Measurements from ENCODE around the gene GRIA1. TPM values are rescaled to one million over a fixed set of nuclear protein-coding genes. Genes with fewer than 3 reads are reported as not detected.

Gene GRIA1
- polyA plus RNA-seq, 2 donors = 0.01 TPM; not detected in 1

GRCh38 chr5:153629027-153629895 is 138.8 kb downstream of the GRIA1 start:
- Histone ChIP-seq H3K9me3 (ENCODE audit: control insufficient read depth in 2 of 2, insufficient read depth in 1 of 2, low read depth in 1 of 2, low read length in 1 of 2) (no peaks in the 10 kb centered on the region), H3K4me1 (ENCODE audit: control insufficient read depth in 2 of 2, insufficient read depth in 2 of 2, low read length in 1 of 2) (peaks cover 0 to 3% of the 10 kb centered on the region in 2 donors), H3K36me3 (ENCODE audit: control insufficient read depth in 2 of 2, insufficient read depth in 2 of 2, low read length in 1 of 2) (no peaks in the 10 kb centered on the region), H3K27me3 (ENCODE audit: control insufficient read depth in 1 of 2, insufficient read depth in 2 of 2, low read length in 2 of 2) (no peaks in the 10 kb centered on the region), H3K4me3 (ENCODE audit: low read depth in 1 of 2, low read length in 2 of 2) (no peak overlapping the region), H3K27ac (ENCODE audit: low read depth in 2 of 2, low read length in 1 of 2) (peak overlapping the region in 1 of 2 donors; percentile 15)
- 52 to 53% methylated on average over 9 of the region's 9 CpGs for WGBS, 2 donors

- H3K4me1 ChIP-seq (ENCODE audit: control insufficient read depth in 2 of 2, insufficient read depth in 2 of 2, low read length in 1 of 2) = peaks cover 0 to 3% of the 10 kb centered on the region in 2 donors
- no peaks in the 10 kb centered on the region for H3K9me3 ChIP-seq (ENCODE audit: control insufficient read depth in 2 of 2, insufficient read depth in 1 of 2, low read depth in 1 of 2, low read length in 1 of 2)
- no peak overlapping the region for H3K27ac ChIP-seq (ENCODE audit: low read depth in 2 of 2, low read length in 1 of 2)
- H3K27me3 ChIP-seq (ENCODE audit: control insufficient read depth in 1 of 2, insufficient read depth in 2 of 2, low read length in 2 of 2) = no peaks in the 10 kb centered on the region
- no peak overlapping the region for H3K4me3 ChIP-seq (ENCODE audit: low read depth in 1 of 2, low read length in 2 of 2)
- no peaks in the 10 kb centered on the region for H3K36me3 ChIP-seq (ENCODE audit: control insufficient read depth in 2 of 2, insufficient read depth in 2 of 2, low read length in 1 of 2)
These were observed 140.1 kb downstream of the GRIA1 start for GRCh38 chr5:153630546-153630945.

- no peaks in the 10 kb centered on the region for H3K36me3 ChIP-seq (ENCODE audit: control insufficient read depth in 2 of 2, insufficient read depth in 2 of 2, low read length in 1 of 2)
- H3K27ac ChIP-seq (ENCODE audit: low read depth in 2 of 2, low read length in 1 of 2) = no peak overlapping the region
- peaks cover 0 to 3% of the 10 kb centered on the region in 2 donors for H3K4me1 ChIP-seq (ENCODE audit: control insufficient read depth in 2 of 2, insufficient read depth in 2 of 2, low read length in 1 of 2)
- no peak overlapping the region for H3K4me3 ChIP-seq (ENCODE audit: low read depth in 1 of 2, low read length in 2 of 2)
- H3K9me3 ChIP-seq (ENCODE audit: control insufficient read depth in 2 of 2, insufficient read depth in 1 of 2, low read depth in 1 of 2, low read length in 1 of 2) = no peaks in the 10 kb centered on the region
- no peaks in the 10 kb centered on the region for H3K27me3 ChIP-seq (ENCODE audit: control insufficient read depth in 1 of 2, insufficient read depth in 2 of 2, low read length in 2 of 2)
These were observed 142.3 kb downstream of the GRIA1 start for GRCh38 chr5:153632748-153633290.

- WGBS, 2 donors = 65 to 77% methylated on average over 1 of the region's 1 CpG
- H3K27me3 ChIP-seq (ENCODE audit: control insufficient read depth in 1 of 2, insufficient read depth in 2 of 2, low read length in 2 of 2) = no peaks in the 10 kb centered on the region
- no peaks in the 10 kb centered on the region for H3K9me3 ChIP-seq (ENCODE audit: control insufficient read depth in 2 of 2, insufficient read depth in 1 of 2, low read depth in 1 of 2, low read length in 1 of 2)
- H3K27ac ChIP-seq (ENCODE audit: low read depth in 2 of 2, low read length in 1 of 2) = no peak overlapping the region
- no peaks in the 10 kb centered on the region for H3K4me1 ChIP-seq (ENCODE audit: control insufficient read depth in 2 of 2, insufficient read depth in 2 of 2, low read length in 1 of 2)
- no peaks in the 10 kb centered on the region for H3K36me3 ChIP-seq (ENCODE audit: control insufficient read depth in 2 of 2, insufficient read depth in 2 of 2, low read length in 1 of 2)
- H3K4me3 ChIP-seq (ENCODE audit: low read depth in 1 of 2, low read length in 2 of 2) = no peak overlapping the region
These were observed 146.4 kb downstream of the GRIA1 start for GRCh38 chr5:153636670-153637451.

- H3K27me3 ChIP-seq (ENCODE audit: control insufficient read depth in 1 of 2, insufficient read depth in 2 of 2, low read length in 2 of 2) = no peaks in the 10 kb centered on the region
- WGBS, 2 donors = 71 to 88% methylated on average over 2 of the region's 2 CpGs
These were observed 149.8 kb downstream of the GRIA1 start for GRCh38 chr5:153640293-153640692.

GRCh38 chr5:153641183-153641688 is 150.8 kb downstream of the GRIA1 start:
- no peak overlapping the region for H3K27ac ChIP-seq (ENCODE audit: low read depth in 2 of 2, low read length in 1 of 2)
- H3K27me3 ChIP-seq (ENCODE audit: control insufficient read depth in 1 of 2, insufficient read depth in 2 of 2, low read length in 2 of 2) = no peaks in the 10 kb centered on the region
- no peaks in the 10 kb centered on the region for H3K9me3 ChIP-seq (ENCODE audit: control insufficient read depth in 2 of 2, insufficient read depth in 1 of 2, low read depth in 1 of 2, low read length in 1 of 2)
- no peaks in the 10 kb centered on the region for H3K4me1 ChIP-seq (ENCODE audit: control insufficient read depth in 2 of 2, insufficient read depth in 2 of 2, low read length in 1 of 2)
- 17 to 19% methylated on average over 4 of the region's 4 CpGs for WGBS, 2 donors
- H3K4me3 ChIP-seq (ENCODE audit: low read depth in 1 of 2, low read length in 2 of 2) = no peak overlapping the region
- H3K36me3 ChIP-seq (ENCODE audit: control insufficient read depth in 2 of 2, insufficient read depth in 2 of 2, low read length in 1 of 2) = no peaks in the 10 kb centered on the region

More at GRCh38 chr5:153640293-153640692, 149.8 kb downstream of the GRIA1 start:
- Histone ChIP-seq H3K9me3 (ENCODE audit: control insufficient read depth in 2 of 2, insufficient read depth in 1 of 2, low read depth in 1 of 2, low read length in 1 of 2) (no peaks in the 10 kb centered on the region), H3K4me3 (ENCODE audit: low read depth in 1 of 2, low read length in 2 of 2) (no peak overlapping the region), H3K4me1 (ENCODE audit: control insufficient read depth in 2 of 2, insufficient read depth in 2 of 2, low read length in 1 of 2) (no peaks in the 10 kb centered on the region), H3K36me3 (ENCODE audit: control insufficient read depth in 2 of 2, insufficient read depth in 2 of 2, low read length in 1 of 2) (no peaks in the 10 kb centered on the region), H3K27ac (ENCODE audit: low read depth in 2 of 2, low read length in 1 of 2) (no peak overlapping the region)

- no peaks in the 10 kb centered on the region for H3K27me3 ChIP-seq (ENCODE audit: control insufficient read depth in 1 of 2, insufficient read depth in 2 of 2, low read length in 2 of 2)
- H3K36me3 ChIP-seq (ENCODE audit: control insufficient read depth in 2 of 2, insufficient read depth in 2 of 2, low read length in 1 of 2) = no peaks in the 10 kb centered on the region
- no peaks in the 10 kb centered on the region for H3K4me1 ChIP-seq (ENCODE audit: control insufficient read depth in 2 of 2, insufficient read depth in 2 of 2, low read length in 1 of 2)
- WGBS, 2 donors = 52 to 58% methylated on average over 3 of the region's 3 CpGs
- H3K27ac ChIP-seq (ENCODE audit: low read depth in 2 of 2, low read length in 1 of 2) = no peak overlapping the region
- no peak overlapping the region for H3K4me3 ChIP-seq (ENCODE audit: low read depth in 1 of 2, low read length in 2 of 2)
- H3K9me3 ChIP-seq (ENCODE audit: control insufficient read depth in 2 of 2, insufficient read depth in 1 of 2, low read depth in 1 of 2, low read length in 1 of 2) = no peaks in the 10 kb centered on the region
These were observed 164.2 kb downstream of the GRIA1 start for GRCh38 chr5:153654504-153655200.

- no peaks in the 10 kb centered on the region for H3K9me3 ChIP-seq (ENCODE audit: control insufficient read depth in 2 of 2, insufficient read depth in 1 of 2, low read depth in 1 of 2, low read length in 1 of 2)
- H3K27ac ChIP-seq (ENCODE audit: low read depth in 2 of 2, low read length in 1 of 2) = no peak overlapping the region
- H3K27me3 ChIP-seq (ENCODE audit: control insufficient read depth in 1 of 2, insufficient read depth in 2 of 2, low read length in 2 of 2) = no peaks in the 10 kb centered on the region
- 84 to 85% methylated on average over 3 of the region's 3 CpGs for WGBS, 2 donors
- H3K36me3 ChIP-seq (ENCODE audit: control insufficient read depth in 2 of 2, insufficient read depth in 2 of 2, low read length in 1 of 2) = no peaks in the 10 kb centered on the region
- no peak overlapping the region for H3K4me3 ChIP-seq (ENCODE audit: low read depth in 1 of 2, low read length in 2 of 2)
- no peaks in the 10 kb centered on the region for H3K4me1 ChIP-seq (ENCODE audit: control insufficient read depth in 2 of 2, insufficient read depth in 2 of 2, low read length in 1 of 2)
These were observed 164.7 kb downstream of the GRIA1 start for GRCh38 chr5:153655201-153655510.

- Histone ChIP-seq H3K27ac (ENCODE audit: low read depth in 2 of 2, low read length in 1 of 2) (no peak overlapping the region), H3K27me3 (ENCODE audit: control insufficient read depth in 1 of 2, insufficient read depth in 2 of 2, low read length in 2 of 2) (no peaks in the 10 kb centered on the region), H3K4me3 (ENCODE audit: low read depth in 1 of 2, low read length in 2 of 2) (no peak overlapping the region), H3K4me1 (ENCODE audit: control insufficient read depth in 2 of 2, insufficient read depth in 2 of 2, low read length in 1 of 2) (no peaks in the 10 kb centered on the region), H3K36me3 (ENCODE audit: control insufficient read depth in 2 of 2, insufficient read depth in 2 of 2, low read length in 1 of 2) (no peaks in the 10 kb centered on the region), H3K9me3 (ENCODE audit: control insufficient read depth in 2 of 2, insufficient read depth in 1 of 2, low read depth in 1 of 2, low read length in 1 of 2) (no peaks in the 10 kb centered on the region)
- WGBS, 2 donors = 88 to 90% methylated on average over 1 of the region's 1 CpG
These were observed 167.7 kb downstream of the GRIA1 start for GRCh38 chr5:153658149-153658548.

Measured in esophagus (tissue), 2 donors.